Measurements from ENCODE around the gene MPEG1. TPM values are rescaled to one million over a fixed set of nuclear protein-coding genes. Genes with fewer than 3 reads are reported as not detected.

MPEG1 gene
- total RNA-seq, 2 experiments from 2014 or later = 0.62 to 0.70 TPM

- Mint-ChIP-seq H3K4me1 (peaks cover 2% of the 10 kb centered on the region), H3K27ac (no peak overlapping the region), H3K9me3 (no peaks in the 10 kb centered on the region), H3K27me3 (peaks cover 4% of the 10 kb centered on the region), H3K36me3 (no peaks in the 10 kb centered on the region), H3K4me3 (no peak overlapping the region)
- no peak for DNase-seq
Measured at GRCh38 chr11:59187035-59187434, 25.7 kb downstream of the MPEG1 start.

- no peak overlapping the region for H3K27ac Mint-ChIP-seq
- no peaks in the 10 kb centered on the region for H3K9me3 Mint-ChIP-seq
- peak; percentile 54 for DNase-seq
Measured at GRCh38 chr11:59186130-59186594, 26.6 kb downstream of the MPEG1 start.

DNA sequence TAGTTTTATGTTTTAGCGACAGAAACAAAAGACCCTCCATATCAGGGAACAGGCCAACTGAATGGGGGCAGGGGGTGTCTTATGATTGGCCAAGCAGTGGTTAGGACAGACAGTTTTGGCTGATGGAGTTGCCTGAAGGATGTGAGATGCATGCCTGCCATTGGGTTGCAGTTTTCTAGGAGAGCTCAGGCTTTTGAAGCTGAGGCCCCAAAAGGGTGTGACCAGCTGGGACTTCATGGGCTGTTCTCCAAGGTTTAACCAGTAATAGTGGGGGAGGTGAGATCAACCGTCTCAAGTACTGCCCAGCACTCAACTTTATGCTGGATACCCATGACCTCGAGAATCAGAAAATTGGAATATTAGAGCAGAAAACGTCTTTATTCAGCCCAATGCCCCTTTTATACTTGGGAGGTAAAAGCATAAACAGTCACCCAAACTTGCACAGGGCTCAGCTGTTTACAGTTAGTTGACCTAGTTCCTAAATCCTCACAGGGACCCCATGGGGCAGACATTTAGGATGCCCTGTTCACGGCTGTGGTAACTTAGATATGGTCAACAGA, 27.3 kb downstream of the MPEG1 start:
- no peaks in the 10 kb centered on the region for H3K36me3 Mint-ChIP-seq
- no peaks in the 10 kb centered on the region for H3K4me1 Mint-ChIP-seq
- no peak overlapping the region for H3K4me3 Mint-ChIP-seq
- H3K27ac Mint-ChIP-seq = no peak overlapping the region
- no peaks in the 10 kb centered on the region for H3K9me3 Mint-ChIP-seq
- peaks cover 4% of the 10 kb centered on the region for H3K27me3 Mint-ChIP-seq
- no peak for DNase-seq

More at GRCh38 chr11:59186130-59186594, 26.6 kb downstream of the MPEG1 start:
- Mint-ChIP-seq H3K27me3 (peaks cover 4% of the 10 kb centered on the region), H3K4me1 (peaks cover 2% of the 10 kb centered on the region), H3K4me3 (no peak overlapping the region), H3K36me3 (no peaks in the 10 kb centered on the region)

GRCh38 chr11:59184691-59185339, 27.9 kb downstream of the MPEG1 start:
- no peak for DNase-seq
- Mint-ChIP-seq H3K36me3 (no peaks in the 10 kb centered on the region), H3K27ac (no peak overlapping the region), H3K27me3 (peaks cover 4% of the 10 kb centered on the region), H3K9me3 (no peaks in the 10 kb centered on the region), H3K4me3 (no peak overlapping the region), H3K4me1 (no peaks in the 10 kb centered on the region)

- Mint-ChIP-seq H3K9me3 (peaks cover 6% of the 10 kb centered on the region), H3K27ac (no peak overlapping the region), H3K27me3 (peaks cover 4% of the 10 kb centered on the region), H3K36me3 (no peaks in the 10 kb centered on the region), H3K4me3 (no peak overlapping the region), H3K4me1 (no peaks in the 10 kb centered on the region)
- no peak for DNase-seq
Measured at GRCh38 chr11:59183771-59184170, 29.0 kb downstream of the MPEG1 start.

GRCh38 chr11:59182457-59183151, 30.1 kb downstream of the MPEG1 start:
- Mint-ChIP-seq H3K27ac (no peak overlapping the region), H3K36me3 (no peaks in the 10 kb centered on the region), H3K4me3 (no peak overlapping the region), H3K4me1 (no peaks in the 10 kb centered on the region), H3K27me3 (peaks cover 4% of the 10 kb centered on the region), H3K9me3 (peaks cover 7% of the 10 kb centered on the region)
- DNase-seq = no peak

DNA sequence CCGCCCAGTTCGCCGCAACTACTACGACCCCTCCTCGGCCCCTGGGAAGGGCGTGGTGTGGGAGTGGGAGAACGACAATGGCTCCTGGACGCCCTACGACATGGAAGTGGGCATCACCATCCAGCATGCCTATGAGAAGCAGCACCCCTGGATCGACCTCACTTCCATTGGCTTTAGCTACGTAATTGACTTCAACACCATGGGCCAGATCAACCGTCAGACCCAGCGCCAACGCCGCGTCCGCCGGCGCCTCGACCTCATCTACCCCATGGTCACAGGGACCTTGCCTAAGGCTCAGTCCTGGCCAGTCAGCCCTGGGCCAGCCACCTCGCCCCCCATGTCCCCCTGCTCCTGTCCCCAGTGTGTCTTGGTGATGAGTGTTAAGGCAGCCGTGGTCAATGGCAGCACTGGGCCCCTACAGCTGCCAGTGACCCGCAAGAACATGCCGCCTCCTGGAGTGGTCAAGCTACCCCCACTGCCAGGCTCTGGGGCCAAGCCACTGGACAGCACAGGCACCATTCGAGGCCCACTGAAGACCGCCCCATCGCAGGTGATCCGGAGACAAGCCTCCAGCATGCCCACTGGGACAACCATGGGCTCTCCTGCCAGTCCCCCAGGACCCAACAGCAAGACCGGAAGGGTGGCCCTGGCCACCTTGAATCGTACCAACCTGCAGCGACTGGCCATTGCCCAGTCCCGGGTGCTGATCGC, 30.8 kb downstream of the MPEG1 start:
- no peaks in the 10 kb centered on the region for H3K36me3 Mint-ChIP-seq
- peaks cover 7% of the 10 kb centered on the region for H3K9me3 Mint-ChIP-seq
- no peak overlapping the region for H3K27ac Mint-ChIP-seq
- H3K4me3 Mint-ChIP-seq = no peak overlapping the region
- no peak for DNase-seq
- H3K27me3 Mint-ChIP-seq = peaks cover 4% of the 10 kb centered on the region
- H3K4me1 Mint-ChIP-seq = no peaks in the 10 kb centered on the region

DNA sequence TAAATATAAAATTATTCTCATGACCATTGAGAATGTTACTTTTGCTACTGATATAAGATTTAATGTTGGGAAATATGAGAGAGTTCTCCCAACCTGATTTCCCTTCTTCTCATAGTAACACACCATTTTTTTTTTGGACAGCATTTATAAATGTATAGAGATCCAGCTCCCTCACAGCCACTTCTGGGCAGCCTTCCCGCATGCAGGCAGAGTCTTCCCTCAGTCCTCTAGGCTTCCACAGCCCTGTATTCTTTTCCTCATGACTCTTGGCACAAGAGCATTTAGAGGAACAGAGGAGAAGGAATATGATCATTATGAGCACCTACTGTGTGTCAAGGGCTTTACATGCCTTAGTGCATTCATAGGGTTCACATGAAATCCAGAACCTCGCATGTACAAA, 31.8 kb downstream of the MPEG1 start:
- DNase-seq = no peak
- Mint-ChIP-seq H3K27ac (no peak overlapping the region), H3K27me3 (no peaks in the 10 kb centered on the region), H3K9me3 (peaks cover 7% of the 10 kb centered on the region), H3K4me3 (no peak overlapping the region), H3K4me1 (no peaks in the 10 kb centered on the region), H3K36me3 (no peaks in the 10 kb centered on the region)

DNA sequence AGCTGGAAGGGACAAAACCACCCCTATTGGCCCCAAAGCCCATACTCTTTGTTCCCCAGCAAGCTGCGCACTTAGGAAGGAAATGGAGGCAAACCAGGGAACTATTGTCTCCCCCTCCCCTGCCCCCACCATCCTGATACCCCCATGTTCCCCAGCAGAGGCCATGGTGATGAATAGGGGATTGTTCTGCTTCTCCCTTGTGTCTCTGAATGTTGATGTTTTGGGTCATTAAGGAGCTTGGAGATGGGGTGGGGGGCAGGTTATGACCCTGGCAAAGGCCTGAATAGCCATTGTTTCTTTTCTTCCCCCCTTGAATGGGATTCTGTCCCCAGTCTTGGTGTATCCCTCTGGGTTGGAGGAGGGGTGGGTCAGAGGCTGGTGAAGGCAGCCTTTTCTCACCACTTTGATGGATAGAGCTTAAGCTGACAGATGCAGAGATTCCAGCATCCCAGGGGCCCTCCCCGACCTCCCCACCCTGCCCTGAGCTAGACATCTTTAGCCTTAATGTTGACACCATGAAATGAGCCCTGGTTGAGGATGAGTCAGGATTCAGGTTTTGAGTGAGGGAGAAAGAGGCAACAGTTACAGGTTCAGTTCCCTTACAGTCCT, 32.5 kb downstream of the MPEG1 start:
- H3K36me3 Mint-ChIP-seq = no peaks in the 10 kb centered on the region
- H3K4me1 Mint-ChIP-seq = no peaks in the 10 kb centered on the region
- H3K27me3 Mint-ChIP-seq = peaks cover under 1% of the 10 kb centered on the region
- no peak for DNase-seq
- no peak overlapping the region for H3K27ac Mint-ChIP-seq
- peaks cover 7% of the 10 kb centered on the region for H3K9me3 Mint-ChIP-seq
- H3K4me3 Mint-ChIP-seq = no peak overlapping the region

DNA sequence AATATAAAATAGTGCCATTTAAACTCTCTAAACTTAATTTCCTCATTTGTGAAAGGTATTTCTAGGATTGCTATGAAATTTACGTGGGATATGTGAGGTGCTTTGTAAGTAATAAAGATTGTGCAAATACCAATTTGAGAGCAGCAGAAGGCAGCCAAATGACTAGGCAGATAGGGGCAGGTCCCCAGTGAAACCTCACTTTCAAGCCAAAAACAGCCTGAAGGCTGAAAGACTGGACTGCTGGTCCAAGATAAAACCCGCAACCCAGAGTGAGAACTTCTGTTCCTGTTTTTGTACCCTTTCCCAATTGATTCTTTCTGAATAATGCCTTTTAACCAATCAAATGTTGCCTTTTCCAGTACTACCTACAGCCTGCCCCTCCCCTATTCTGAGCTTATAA, 33.6 kb downstream of the MPEG1 start:
- DNase-seq = no peak
- H3K36me3 Mint-ChIP-seq = no peaks in the 10 kb centered on the region
- H3K27ac Mint-ChIP-seq = no peak overlapping the region
- H3K4me3 Mint-ChIP-seq = no peak overlapping the region
- peaks cover 7% of the 10 kb centered on the region for H3K9me3 Mint-ChIP-seq
- peaks cover 12% of the 10 kb centered on the region for H3K27me3 Mint-ChIP-seq
- H3K4me1 Mint-ChIP-seq = no peaks in the 10 kb centered on the region

DNA sequence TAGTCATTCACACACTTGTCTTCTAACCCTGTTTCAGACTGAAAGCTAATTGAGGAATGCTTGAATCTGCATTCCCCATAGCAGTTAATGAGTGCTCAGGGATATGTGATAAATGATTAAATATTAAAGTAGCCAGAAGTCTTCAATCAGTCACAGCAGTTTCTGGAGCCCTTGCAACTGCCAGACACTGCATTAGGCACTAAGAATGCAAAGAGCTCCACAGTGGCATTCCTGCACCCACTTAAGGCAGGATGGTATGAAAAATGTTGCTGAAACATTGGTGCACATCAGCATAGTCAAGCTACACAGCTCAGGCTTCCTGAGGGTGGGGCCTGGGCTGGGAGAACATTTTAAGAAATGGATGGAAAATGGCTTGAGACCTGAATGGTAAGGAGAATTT, 34.3 kb downstream of the MPEG1 start:
- Mint-ChIP-seq H3K4me3 (no peak overlapping the region), H3K4me1 (peaks cover 3% of the 10 kb centered on the region), H3K9me3 (peaks cover 7% of the 10 kb centered on the region), H3K27ac (no peak overlapping the region), H3K27me3 (peaks cover 19% of the 10 kb centered on the region), H3K36me3 (no peaks in the 10 kb centered on the region)
- no peak for DNase-seq

DNA sequence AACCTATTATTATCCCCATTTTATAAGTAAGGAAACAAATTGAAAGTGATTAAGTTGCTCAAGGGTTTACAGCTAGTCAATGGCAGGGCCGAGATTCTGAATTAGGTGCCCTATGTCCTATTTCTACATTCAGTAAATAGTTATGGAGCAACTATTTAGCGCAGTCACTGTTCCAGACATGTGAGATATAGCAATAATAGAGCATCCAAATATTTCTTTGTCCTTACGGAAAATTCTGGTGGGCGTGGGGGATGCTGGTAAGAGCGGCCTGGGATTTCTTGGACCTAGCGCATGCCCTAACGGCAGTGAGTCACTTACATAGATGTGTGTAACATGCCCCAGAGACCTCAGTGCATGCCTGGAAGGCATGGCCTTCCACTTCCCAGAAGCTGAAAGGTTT, 36.4 kb downstream of the MPEG1 start:
- Mint-ChIP-seq H3K9me3 (peaks cover 7% of the 10 kb centered on the region), H3K4me3 (no peak overlapping the region), H3K27me3 (peaks cover 27% of the 10 kb centered on the region), H3K27ac (no peak overlapping the region), H3K36me3 (no peaks in the 10 kb centered on the region), H3K4me1 (peaks cover 9% of the 10 kb centered on the region)
- DNase-seq = no peak

- DNase-seq = no peak
- peaks cover 9% of the 10 kb centered on the region for H3K4me1 Mint-ChIP-seq
- H3K27me3 Mint-ChIP-seq = peaks cover 27% of the 10 kb centered on the region
Measured at GRCh38 chr11:59175091-59175501, 37.6 kb downstream of the MPEG1 start.

GRCh38 chr11:59174664-59175033, 38.1 kb downstream of the MPEG1 start:
- Mint-ChIP-seq H3K36me3 (no peaks in the 10 kb centered on the region), H3K4me1 (peaks cover 9% of the 10 kb centered on the region), H3K9me3 (peaks cover 6% of the 10 kb centered on the region), H3K27ac (no peak overlapping the region), H3K27me3 (peaks cover 27% of the 10 kb centered on the region), H3K4me3 (no peak overlapping the region)
- DNase-seq = no peak

More at GRCh38 chr11:59175091-59175501, 37.6 kb downstream of the MPEG1 start:
- H3K27ac Mint-ChIP-seq = no peak overlapping the region
- H3K4me3 Mint-ChIP-seq = no peak overlapping the region
- H3K36me3 Mint-ChIP-seq = no peaks in the 10 kb centered on the region
- H3K9me3 Mint-ChIP-seq = peaks cover 7% of the 10 kb centered on the region
